IPS-11a (cell line): ENCODE measurements around the gene DTYMK.

ENCODE experiments used
- H3K4me3 ChIP-seq: one replicate; pipeline ENCODE4 v1.5.1; 2013; ENCODE audit warnings: low read depth, low read length, control low read depth

DTYMK gene

DNA sequence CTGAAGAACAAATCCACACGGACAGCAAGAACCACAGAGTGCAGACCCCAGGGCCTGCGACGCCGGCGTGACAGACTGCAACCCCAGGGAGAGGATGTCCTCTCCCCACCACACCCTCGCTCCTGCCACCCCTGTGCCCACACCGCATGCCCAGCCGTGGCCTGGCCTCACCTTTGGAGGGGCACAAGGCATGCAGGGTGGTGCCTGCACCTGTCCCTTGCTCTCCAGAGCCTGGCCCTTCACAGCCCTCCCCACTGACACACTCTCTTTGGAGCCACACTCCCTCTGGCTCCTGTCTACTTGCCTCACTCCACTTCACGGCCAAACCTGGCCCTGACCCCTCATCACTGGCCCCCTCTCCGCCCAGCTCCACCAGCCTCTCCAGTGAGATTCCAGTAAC lies 58.9 kb downstream of the DTYMK start:
- H3K4me3 ChIP-seq, result no peak overlapping the region
